IPS DF 4.7 (cell line): ENCODE results near the gene PDLIM5.
"Not testable (repeated sequence)": the region's sequence is repeated elsewhere in the genome, so short reads cannot be mapped to it uniquely, and the experiment has no call there.

Experiments used
- DNase-seq: peaks from one replicate; pipeline ENCODE4 v3.0.0-alpha.2; 2013; ENCODE audit warnings: low spot score; ENCODE audit errors: extremely low read depth

PDLIM5 gene

GRCh38 chr4:94489098-94489497 lies 37.4 kb downstream of the PDLIM5 start:
- DNase-seq, result no peak

GRCh38 chr4:94490437-94490836 lies 38.7 kb downstream of the PDLIM5 start:
- DNase-seq, result no peak

- DNase-seq, result no peak
Observed at GRCh38 chr4:94491322-94491721, 39.6 kb downstream of the PDLIM5 start.

- no peak for DNase-seq
Observed at GRCh38 chr4:94495408-94495807, 43.7 kb downstream of the PDLIM5 start.

GRCh38 chr4:94497690-94498089 lies 45.9 kb downstream of the PDLIM5 start:
- DNase-seq, result no peak

- DNase-seq, result no peak
Observed at GRCh38 chr4:94498502-94498901, 46.8 kb downstream of the PDLIM5 start.

- no peak for DNase-seq
Observed at GRCh38 chr4:94500685-94501084, 48.9 kb downstream of the PDLIM5 start.

GRCh38 chr4:94504545-94504944 lies 52.8 kb downstream of the PDLIM5 start:
- DNase-seq, result no peak

GRCh38 chr4:94506822-94507221 lies 55.1 kb downstream of the PDLIM5 start:
- DNase-seq, result no peak

GRCh38 chr4:94507281-94507680 lies 55.5 kb downstream of the PDLIM5 start:
- DNase-seq, result no peak

GRCh38 chr4:94507708-94508107 lies 56.0 kb downstream of the PDLIM5 start:
- DNase-seq, result no peak

- DNase-seq, result no peak
Observed at GRCh38 chr4:94508296-94508695, 56.6 kb downstream of the PDLIM5 start.

GRCh38 chr4:94508806-94509205 lies 57.1 kb downstream of the PDLIM5 start:
- DNase-seq, result no peak

GRCh38 chr4:94511591-94511990 lies 59.8 kb downstream of the PDLIM5 start:
- no peak for DNase-seq

- DNase-seq, result not testable (repeated sequence)
Observed at GRCh38 chr4:94513532-94513931, 61.8 kb downstream of the PDLIM5 start.

GRCh38 chr4:94515365-94515764 lies 63.6 kb downstream of the PDLIM5 start:
- DNase-seq, result no peak

- no peak for DNase-seq
Observed at GRCh38 chr4:94516067-94516466, 64.3 kb downstream of the PDLIM5 start.

- no peak for DNase-seq
Observed at GRCh38 chr4:94516999-94517398, 65.3 kb downstream of the PDLIM5 start.

GRCh38 chr4:94517492-94517891 lies 65.8 kb downstream of the PDLIM5 start:
- DNase-seq, result no peak

GRCh38 chr4:94519019-94519418 lies 67.3 kb downstream of the PDLIM5 start:
- no peak for DNase-seq

GRCh38 chr4:94519925-94520789 lies 68.4 kb downstream of the PDLIM5 start:
- no peak for DNase-seq

- DNase-seq, result no peak
Observed at GRCh38 chr4:94523033-94523580, 71.4 kb downstream of the PDLIM5 start.

- no peak for DNase-seq
Observed at GRCh38 chr4:94523617-94524016, 71.9 kb downstream of the PDLIM5 start.
